ENCODE measurements around the gene GNB4. TPM values are rescaled to one million over a fixed set of nuclear protein-coding genes. Genes with fewer than 3 reads are reported as not detected.

The GNB4 gene
- total RNA-seq (2022; extraction: Qiagen RNA extraction) = 9.4 to 15.6 TPM (median 11.5 TPM) in 5 replicates

DNA sequence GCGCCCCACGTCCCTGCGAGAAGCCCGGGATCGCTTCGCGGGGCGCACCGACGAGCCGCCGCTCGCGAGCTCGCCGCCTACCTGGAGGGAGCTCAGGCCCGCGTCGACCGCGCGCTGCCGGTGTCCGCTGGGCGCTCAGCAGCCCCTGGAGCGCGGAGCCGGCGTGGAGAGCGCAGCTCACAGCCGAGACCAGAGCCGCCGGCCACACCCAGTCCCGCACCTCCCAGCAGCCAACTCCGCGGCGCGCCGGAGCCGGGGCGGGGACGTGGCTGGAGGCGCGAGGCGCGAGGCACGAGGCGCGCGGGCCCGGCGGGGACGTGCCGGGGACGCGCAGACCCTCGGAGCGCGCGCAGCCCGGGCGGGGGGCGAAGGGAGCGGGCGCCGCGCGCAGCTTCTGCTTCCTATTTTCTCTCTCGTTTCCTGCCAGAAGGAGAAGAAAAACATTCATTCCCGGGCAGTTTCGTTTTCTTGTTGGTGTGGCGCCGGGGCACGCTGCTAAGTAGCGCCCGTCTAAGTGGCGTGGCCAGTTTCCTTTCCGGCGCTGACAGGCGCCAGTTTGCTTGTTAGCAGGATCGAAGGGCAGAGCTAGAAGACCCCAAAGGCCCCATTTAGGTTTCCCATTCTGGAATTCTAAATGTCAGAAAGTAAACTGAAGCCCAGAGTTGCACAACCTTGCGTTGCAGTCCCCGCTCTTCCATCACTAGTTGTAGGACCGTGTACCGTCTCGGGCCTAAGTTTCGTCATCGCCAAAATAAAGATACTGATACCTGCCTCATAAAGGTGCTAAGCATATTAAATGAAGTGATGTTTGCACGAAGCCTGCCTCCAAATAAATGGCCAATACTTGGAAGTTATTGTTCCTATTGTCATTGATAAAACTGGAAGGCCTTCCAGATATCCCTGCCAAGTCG, at the start of gene GNB4:
TSS of gene GNB4 (minus strand) at position 206 of the 911 bp plus-strand sequence. CDS start 25,270 bp downstream, outside the sequence.

GRCh38 chr3:179347345-179348194, 103.7 kb downstream of the GNB4 start, which contains the start of gene MFN1:
Gene MFN1 (plus strand): TSS chr3:179347709. CDS start chr3:179348852, 1,143 bp downstream.

Other genes with a start within 250 kb of the GNB4 start
- gene KCNMB3, start 200.4 kb downstream of the GNB4 start, total RNA-seq (2022; extraction: Qiagen RNA extraction) = 1.1 to 1.7 TPM (median 1.3 TPM) in 5 replicates
- 21.3 to 23.1 TPM (median 21.9 TPM) in 5 replicates for gene ZNF639, start 128.4 kb downstream of the GNB4 start, total RNA-seq (2022; extraction: Qiagen RNA extraction)
- gene MFN1, start 103.8 kb downstream of the GNB4 start, total RNA-seq (2022; extraction: Qiagen RNA extraction) = 17.3 to 21.4 TPM (median 18.7 TPM) in 5 replicates
- 49.7 to 75.0 TPM (median 51.6 TPM) in 5 replicates for gene ACTL6A, start 111.5 kb upstream of the GNB4 start, total RNA-seq (2022; extraction: Qiagen RNA extraction)
- 34.5 to 46.5 TPM (median 36.9 TPM) in 5 replicates for gene MRPL47, start 153.2 kb upstream of the GNB4 start, total RNA-seq (2022; extraction: Qiagen RNA extraction)
- gene NDUFB5, start 153.3 kb upstream of the GNB4 start, total RNA-seq (2022; extraction: Qiagen RNA extraction) = 42.1 to 64.7 TPM (median 52.3 TPM) in 5 replicates
- gene USP13, start 201.6 kb upstream of the GNB4 start, total RNA-seq (2022; extraction: Qiagen RNA extraction) = 7.8 to 12.6 TPM (median 10.8 TPM) in 5 replicates

Measured in A549 treated with CORT108297 at 1 μM for 4 hours (cell line).